GM12878 (cell line): ENCODE data around the gene PGGT1B. TPM values are rescaled to one million over a fixed set of nuclear protein-coding genes. Genes with fewer than 3 reads are reported as not detected.

Experiments
- ATAC-seq: fragments of 200-7000 bp; cut with Tn5 transposase; 3 replicates; pipeline ENCODE4 v1.9.1; 2020; ENCODE audit warnings: mild to moderate bottlenecking, moderate library complexity
- BruUV-seq: library from RNA; stranded (reverse); fragments of 400-500 nt; replicated peaks from 2 replicates; lab custom pipeline; 2021; lab: Mats Ljungman, UMichigan
- CTCF ChIA-PET: fragments of 300-600 bp; sonication (Branson Sonifier 250); formaldehyde crosslinking; extraction: SDS; loops from one replicate; lab custom pipeline; 2021; ENCODE audit warnings: inconsistent platforms; lab: Yijun Ruan, JAX
- POLR2A ChIA-PET: fragments of 350-600 bp; formaldehyde crosslinking; extraction: SDS; loops from one replicate; lab custom pipeline; 2021; ENCODE audit warnings: inconsistent platforms; lab: Charles Lee
- RAD21 ChIA-PET: fragments of 300-600 bp; sonication (Branson Sonifier 250); formaldehyde crosslinking; loops from one replicate; lab custom pipeline; 2023; ENCODE audit warnings: antibody characterized with exemption; ENCODE audit not compliant: unreplicated experiment; lab: Charles Lee
- SMC1A ChIA-PET: fragments of 300-600 bp; sonication (Branson Sonifier 250); formaldehyde crosslinking; loops from one replicate; lab custom pipeline; 2023; ENCODE audit not compliant: unreplicated experiment, uncharacterized antibody; lab: Charles Lee
- DNase-seq: peaks from one replicate; pipeline ENCODE4 v3.0.0-alpha.2; 2011; ENCODE audit warnings: low read depth, low spot score
- FAIRE-seq: peaks from 3 replicates; lab custom pipeline; 2011; peaks lifted over from hg19 to GRCh38; lab: Jason Lieb, UNC
- H2AFZ ChIP-seq: 2 replicates; pipeline ENCODE4 v1.6.0; 2011; ENCODE audit warnings: low read depth, low read length, control low read depth; ENCODE audit not compliant: control insufficient read depth
- H3K27ac ChIP-seq: 2 replicates; pipeline ENCODE4 v1.5.1; 2011; ENCODE audit warnings: control low read depth; ENCODE audit not compliant: control insufficient read depth, insufficient read depth
- H3K27me3 ChIP-seq, 2 experiments: replicated peaks in 1 of 2; 2 replicates each; pipeline versions ENCODE4 v1.6.0 to v1.6.1; 2011; ENCODE audit warnings: low read length in 1 of 2; ENCODE audit not compliant: control insufficient read depth in 2 of 2, insufficient read depth in 2 of 2
- H3K36me3 ChIP-seq, 2 experiments: 2 replicates each; pipeline ENCODE4 v1.5.1; 2011; ENCODE audit warnings: low read length in 1 of 2; ENCODE audit not compliant: control insufficient read depth in 2 of 2, insufficient read depth in 2 of 2
- H3K4me1 ChIP-seq: 2 replicates; pipeline ENCODE4 v1.6.1; 2011; ENCODE audit warnings: mild to moderate bottlenecking, low read length, moderate library complexity, mixed read lengths; ENCODE audit not compliant: control insufficient read depth, insufficient read depth
- H3K4me2 ChIP-seq: 2 replicates; pipeline ENCODE4 v1.6.0; 2011; ENCODE audit warnings: control low read depth; ENCODE audit not compliant: control insufficient read depth, insufficient read depth
- H3K4me3 ChIP-seq: fragments of 200-600 bp; sonication (generic); 2 replicates; pipeline ENCODE4 v1.5.1; 2016
- H3K79me2 ChIP-seq: 2 replicates; pipeline ENCODE4 v1.6.0; 2011; ENCODE audit warnings: low read length; ENCODE audit not compliant: control insufficient read depth, insufficient read depth
- H3K9ac ChIP-seq: 2 replicates; pipeline ENCODE4 v1.8.0; 2011; ENCODE audit warnings: low read length, control low read depth, mixed read lengths; ENCODE audit not compliant: control insufficient read depth, insufficient read depth
- H3K9me3 ChIP-seq: replicated peaks from 3 replicates; pipeline ENCODE4 v1.5.1; 2011; ENCODE audit warnings: mild to moderate bottlenecking, low read length; ENCODE audit not compliant: control insufficient read depth, insufficient read depth
- H4K20me1 ChIP-seq: 2 replicates; pipeline ENCODE4 v1.6.0; 2011; ENCODE audit not compliant: control insufficient read depth, insufficient read depth
- ATF7 ChIP-seq: fragments of 450-650 bp; IDR thresholded peaks from 2 replicates; pipeline ENCODE4 v1.6.1; 2016; ENCODE audit warnings: low read depth, mild to moderate bottlenecking
- CHD2 ChIP-seq: IDR thresholded peaks from 2 replicates; pipeline ENCODE4 v1.6.1; 2011; ENCODE audit warnings: low read depth, low read length, improper control_type of control experiment, borderline replicate concordance
- ESRRA ChIP-seq: IDR thresholded peaks from 2 replicates; pipeline ENCODE4 v1.6.1; 2012; ENCODE audit warnings: mild to moderate bottlenecking, low read length, improper control_type of control experiment
- ETV6 ChIP-seq, 2 experiments: fragments of 450-650 bp in 1 of 2; IDR thresholded peaks in 1 of 2; conservative IDR thresholded peaks in 1 of 2; 2 replicates each; pipeline ENCODE4 v1.6.1; 2014; ENCODE audit warnings: antibody characterized with exemption in 1 of 2, borderline replicate concordance in 1 of 2, low read depth in 1 of 2, mild to moderate bottlenecking in 1 of 2, moderate library complexity in 1 of 2
- IKZF2 ChIP-seq, 2 experiments: fragments of 450-650 bp; IDR thresholded peaks; 2 replicates each; pipeline ENCODE4 v1.6.1; 2017; ENCODE audit warnings: mild to moderate bottlenecking in 2 of 2, moderate library complexity in 2 of 2
- IRF5 ChIP-seq: fragments of 450-650 bp; IDR thresholded peaks from 2 replicates; pipeline ENCODE4 v1.6.1; 2017; ENCODE audit warnings: borderline replicate concordance
- MEF2B ChIP-seq: fragments of 450-650 bp; IDR thresholded peaks from 2 replicates; pipeline ENCODE4 v1.6.1; 2018; ENCODE audit warnings: mild to moderate bottlenecking, moderate library complexity; ENCODE audit not compliant: partially characterized antibody, poor library complexity, severe bottlenecking
- MYC ChIP-seq: IDR thresholded peaks from 2 replicates; pipeline ENCODE4 v1.6.1; 2011; ENCODE audit warnings: mild to moderate bottlenecking, low read length, moderate library complexity, inconsistent platforms; ENCODE audit not compliant: insufficient read depth, insufficient replicate concordance, insufficient read length, severe bottlenecking
- NFIC ChIP-seq: IDR thresholded peaks from 2 replicates; pipeline ENCODE4 v1.6.1; 2012; ENCODE audit warnings: low read depth, mild to moderate bottlenecking, inconsistent platforms, low read length, moderate library complexity
- NRF1 ChIP-seq: conservative IDR thresholded peaks from 2 replicates; pipeline ENCODE4 v1.6.1; 2011; ENCODE audit warnings: mild to moderate bottlenecking, low read depth, low read length, improper control_type of control experiment
- PAX5 ChIP-seq: IDR thresholded peaks from 2 replicates; pipeline ENCODE4 v1.6.1; 2011; ENCODE audit warnings: low read depth, low read length, borderline replicate concordance
- PAX8 ChIP-seq: fragments of 450-650 bp; IDR thresholded peaks from 2 replicates; pipeline ENCODE4 v1.6.1; 2017; ENCODE audit warnings: mild to moderate bottlenecking, moderate library complexity
- RELA ChIP-seq: fragments of 450-650 bp; IDR thresholded peaks from 2 replicates; pipeline ENCODE4 v1.8.0; 2014; ENCODE audit warnings: borderline replicate concordance; ENCODE audit not compliant: partially characterized antibody
- SKIL ChIP-seq: fragments of 450-650 bp; IDR thresholded peaks from 2 replicates; pipeline ENCODE4 v1.6.1; 2017; ENCODE audit warnings: mild to moderate bottlenecking, low read depth, inconsistent platforms; ENCODE audit not compliant: poor library complexity, severe bottlenecking
- TCF12 ChIP-seq: IDR thresholded peaks from 2 replicates; pipeline ENCODE4 v1.6.1; 2011; ENCODE audit warnings: low read depth, mild to moderate bottlenecking, low read length
- ZZZ3 ChIP-seq: IDR thresholded peaks from 2 replicates; pipeline ENCODE4 v1.6.1; 2011; ENCODE audit warnings: low read depth; ENCODE audit not compliant: control insufficient read depth, insufficient read length
- WGBS: methylation state at CpG from one replicate; pipeline ENCODE4 v1.1.6; 2016; ENCODE audit warnings: low lambda C conversion rate; ENCODE audit not compliant: insufficient replicate concordance, insufficient coverage; ENCODE audit errors: missing lambda C conversion rate; 5-methylcytosine and 5-hydroxymethylcytosine counted together
- in situ Hi-C: fragments of 300-500 bp; cut with MboI; formaldehyde crosslinking; loops from 9 replicates; pipeline ENCODE4 v1.14.3; 2018; ENCODE audit warnings: mixed read lengths
- intact Hi-C: fragments of 100-400 bp; cut with micrococcal nuclease; formaldehyde crosslinking; loops from one replicate; pipeline ENCODE4 v1.14.2; 2022; ENCODE audit not compliant: unreplicated experiment
- polyA plus RNA-seq, 11 experiments: library from polyadenylated mRNA; depleted of rRNA in 4 of 11; unstranded in 6 of 11; stranded (reverse) in 5 of 11; fragments of >200 nt; fragmentation: Nextera tagmentation in 4 of 11; fragmentation: Illumina TruSeq in 1 of 11; extraction: Ambion mirVana in 4 of 11; extraction: Trizol in 1 of 11; gene quantifications; 1 replicate in 1 of 11; 2 replicates in 10 of 11; pipeline versions ENCODE4 v1.2.1 to v1.2.3, GENCODE V29; 2011 to 2016; ENCODE audit warnings: inconsistent platforms in 2 of 11, missing spikeins in 2 of 11, low read depth in 1 of 11
- total RNA-seq, 4 experiments: library from RNA; depleted of rRNA in 3 of 4; stranded (reverse); fragments of >200 nt in 3 of 4; fragmentation: Illumina TruSeq in 1 of 4; extraction: Trizol in 1 of 4; gene quantifications; 2 replicates each; pipeline versions ENCODE4 v1.2.1 to v1.2.3, GENCODE V29; 2013 to 2021

The PGGT1B gene
- total and polyA plus RNA-seq, 10 of the 15 experiments (the other 5 are each of a cell fraction or from before 2014, with no cell fraction given) = 5.0 to 38.4 (median 13.9) TPM

GRCh38 chr5:115196161-115196560 is 66.5 kb downstream of the PGGT1B start:
- Histone ChIP-seq H3K27me3 (no peaks in the 10 kb centered on the region), H4K20me1 (no peaks in the 10 kb centered on the region), H3K9ac (no peak overlapping the region), H3K4me1 (no peaks in the 10 kb centered on the region), H3K36me3 (no peaks in the 10 kb centered on the region), H3K4me3 (no peak overlapping the region), H2AFZ (no peak overlapping the region), H3K9me3 (no peaks in the 10 kb centered on the region), H3K79me2 (no peaks in the 10 kb centered on the region), H3K27ac (no peak overlapping the region), H3K4me2 (no peak overlapping the region)
- ChIA-PET CTCF (no interaction called here), SMC1A (interaction anchor here (0.7 kb wide), 1 partner anchor 10 kb away, joined by 3 read pairs; no protein-coding TSS in a partner anchor), POLR2A (no interaction called here), RAD21 (no interaction called here)
- no peak for FAIRE-seq
- in situ Hi-C loops (no loop called here), intact Hi-C loops (no loop called here)
- DNase-seq = no peak
- TF ChIP-seq IKZF2 (IDR thresholded peaks at IDR 0.05) = no peak
- TF ChIP-seq NFIC = no peak
- no peak for TF ChIP-seq RELA
- TF ChIP-seq PAX5 = no peak
- no peak for TF ChIP-seq PAX8
- no peak for TF ChIP-seq IRF5
- TF ChIP-seq TCF12 = no peak
- TF ChIP-seq ESRRA = no peak
- no peak for TF ChIP-seq ZZZ3
- TF ChIP-seq SKIL = no peak
- TF ChIP-seq MYC = no peak
- TF ChIP-seq ETV6 (conservative IDR thresholded peaks at IDR 0.05 in 1 of 2, IDR thresholded peaks at IDR 0.05 in 1 of 2; ENCODE audit: borderline replicate concordance in 1 of 2, low read depth in 1 of 2) = no peak
- TF ChIP-seq MEF2B = no peak
- TF ChIP-seq CHD2 = no peak
- no peak for TF ChIP-seq ATF7
- TF ChIP-seq NRF1 = no peak
- BruUV-seq = no TSS peak
- ATAC-seq = no peak
- 92% methylated on average over 3 of the region's 3 CpGs for WGBS
